Measurements from ENCODE around the gene C9orf152. TPM values are rescaled to one million over a fixed set of nuclear protein-coding genes. Genes with fewer than 3 reads are reported as not detected.

Gene C9orf152
- total RNA-seq, 1 experiment from 2014 or later: not detected

DNA sequence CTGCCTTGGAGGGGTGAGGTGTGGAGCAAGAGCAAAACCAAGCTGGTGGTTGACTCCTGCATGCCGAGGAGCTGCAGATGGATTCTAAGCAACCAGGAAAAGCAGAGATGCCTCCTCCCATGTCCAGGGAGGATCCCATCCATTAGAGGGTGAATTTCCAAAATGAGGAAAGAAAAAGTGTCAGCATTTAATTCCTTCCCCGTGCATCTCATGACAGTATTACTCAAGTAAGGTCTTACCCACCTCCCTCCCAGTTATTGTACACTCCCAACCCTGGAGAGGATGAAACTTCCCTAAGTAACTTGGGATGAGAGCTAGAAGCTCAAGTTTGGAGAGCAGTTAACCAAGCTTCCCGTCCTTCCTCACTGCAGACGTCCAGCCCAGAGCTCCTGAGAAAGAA is 19.9 kb downstream of the C9orf152 start:
- Histone ChIP-seq H3K27ac (ENCODE audit: low read depth, low read length, poor library complexity, severe bottlenecking) (no peak overlapping the region), H3K9me3 (ENCODE audit: low read depth, low read length, poor library complexity, severe bottlenecking) (no peaks in the 10 kb centered on the region), H3K36me3 (ENCODE audit: insufficient read depth, low read length, poor library complexity, severe bottlenecking) (no peaks in the 10 kb centered on the region), H3K27me3 (replicated peaks; ENCODE audit: insufficient read depth, low read depth, low read length, poor library complexity) (no peaks in the 10 kb centered on the region), H3K4me3 (ENCODE audit: low read depth, low read length, poor library complexity, severe bottlenecking) (no peak overlapping the region), H3K4me1 (ENCODE audit: insufficient read depth, low read length, poor library complexity, severe bottlenecking) (no peaks in the 10 kb centered on the region)
- CTCF ChIA-PET: no interaction called here
- no TSS peak for BruUV-seq (replicated peaks)
- TF ChIP-seq, protein P1, sequence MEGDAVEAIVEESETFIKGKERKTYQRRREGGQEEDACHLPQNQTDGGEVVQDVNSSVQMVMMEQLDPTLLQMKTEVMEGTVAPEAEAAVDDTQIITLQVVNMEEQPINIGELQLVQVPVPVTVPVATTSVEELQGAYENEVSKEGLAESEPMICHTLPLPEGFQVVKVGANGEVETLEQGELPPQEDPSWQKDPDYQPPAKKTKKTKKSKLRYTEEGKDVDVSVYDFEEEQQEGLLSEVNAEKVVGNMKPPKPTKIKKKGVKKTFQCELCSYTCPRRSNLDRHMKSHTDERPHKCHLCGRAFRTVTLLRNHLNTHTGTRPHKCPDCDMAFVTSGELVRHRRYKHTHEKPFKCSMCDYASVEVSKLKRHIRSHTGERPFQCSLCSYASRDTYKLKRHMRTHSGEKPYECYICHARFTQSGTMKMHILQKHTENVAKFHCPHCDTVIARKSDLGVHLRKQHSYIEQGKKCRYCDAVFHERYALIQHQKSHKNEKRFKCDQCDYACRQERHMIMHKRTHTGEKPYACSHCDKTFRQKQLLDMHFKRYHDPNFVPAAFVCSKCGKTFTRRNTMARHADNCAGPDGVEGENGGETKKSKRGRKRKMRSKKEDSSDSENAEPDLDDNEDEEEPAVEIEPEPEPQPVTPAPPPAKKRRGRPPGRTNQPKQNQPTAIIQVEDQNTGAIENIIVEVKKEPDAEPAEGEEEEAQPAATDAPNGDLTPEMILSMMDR (conservative IDR thresholded peaks at IDR 0.05; ENCODE audit: low read depth, low read length): no peak
- no peak for TF ChIP-seq EZH2 (IDR thresholded peaks at IDR 0.05; ENCODE audit: borderline replicate concordance, low read depth, low read length, poor library complexity, severe bottlenecking)
- POLR2A ChIA-PET (ENCODE audit: low non-redundant PET): no interaction called here
- intact Hi-C loops (cut with micrococcal nuclease; ENCODE audit: unreplicated experiment): no loop called here
- no peak for DNase-seq (ENCODE audit: low spot score)

DNA sequence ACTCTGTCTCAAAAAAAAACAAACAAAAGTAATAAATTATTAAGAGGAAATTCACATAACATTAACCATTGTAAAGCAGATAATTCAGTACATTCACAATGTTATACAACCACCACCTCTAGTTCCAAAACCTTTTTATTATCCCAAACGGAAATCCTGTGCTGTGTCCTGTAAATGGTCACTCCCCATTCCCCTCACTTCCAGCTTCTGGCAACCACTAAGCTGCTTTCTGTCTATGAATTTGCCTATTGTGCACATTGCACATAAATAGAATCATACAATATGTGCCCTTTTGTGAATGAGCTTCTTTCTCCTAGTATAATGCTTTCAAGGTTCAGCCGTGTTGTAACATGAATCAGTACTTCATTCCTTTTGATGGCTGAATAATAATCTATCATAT is 20.8 kb downstream of the C9orf152 start:
- no peak overlapping the region for H3K27ac ChIP-seq (ENCODE audit: low read depth, low read length, poor library complexity, severe bottlenecking)
- H3K36me3 ChIP-seq (ENCODE audit: insufficient read depth, low read length, poor library complexity, severe bottlenecking): no peaks in the 10 kb centered on the region
- ChIA-PET POLR2A (ENCODE audit: low non-redundant PET) (no interaction called here), CTCF (no interaction called here)
- intact Hi-C loops (cut with micrococcal nuclease; ENCODE audit: unreplicated experiment): no loop called here
- no peak overlapping the region for H3K4me3 ChIP-seq (ENCODE audit: low read depth, low read length, poor library complexity, severe bottlenecking)
- H3K27me3 ChIP-seq (replicated peaks; ENCODE audit: insufficient read depth, low read depth, low read length, poor library complexity): no peaks in the 10 kb centered on the region
- no peaks in the 10 kb centered on the region for H3K4me1 ChIP-seq (ENCODE audit: insufficient read depth, low read length, poor library complexity, severe bottlenecking)
- no peaks in the 10 kb centered on the region for H3K9me3 ChIP-seq (ENCODE audit: low read depth, low read length, poor library complexity, severe bottlenecking)
- BruUV-seq (replicated peaks): no TSS peak
- TF ChIP-seq, protein P1 (conservative IDR thresholded peaks at IDR 0.05; ENCODE audit: low read depth, low read length): no peak
- TF ChIP-seq EZH2 (IDR thresholded peaks at IDR 0.05; ENCODE audit: borderline replicate concordance, low read depth, low read length, poor library complexity, severe bottlenecking): no peak
- no peak for DNase-seq (ENCODE audit: low spot score)

DNA sequence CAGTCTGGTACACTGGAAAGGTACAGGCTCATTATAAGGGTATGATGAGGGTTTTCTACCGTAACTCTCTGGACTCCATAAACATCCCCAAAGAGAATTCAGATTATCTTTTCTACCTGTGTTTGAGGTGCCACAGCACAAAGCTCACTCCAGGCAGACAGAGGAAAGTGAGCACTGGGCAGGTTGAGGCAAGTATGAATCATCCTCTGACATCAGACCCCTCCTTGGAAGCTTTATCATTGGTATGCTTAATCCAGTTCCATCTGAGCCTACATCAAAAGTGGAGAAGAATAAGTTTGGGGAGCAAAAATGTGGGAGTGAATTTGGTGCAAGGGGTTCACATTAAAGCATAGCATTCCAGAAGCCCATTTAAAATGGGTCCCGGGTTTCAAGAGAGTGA is 21.7 kb downstream of the C9orf152 start:
- TF ChIP-seq, protein P1 (conservative IDR thresholded peaks at IDR 0.05; ENCODE audit: low read depth, low read length): no peak
- no peak for TF ChIP-seq EZH2 (IDR thresholded peaks at IDR 0.05; ENCODE audit: borderline replicate concordance, low read depth, low read length, poor library complexity, severe bottlenecking)
- no peak overlapping the region for H3K4me3 ChIP-seq (ENCODE audit: low read depth, low read length, poor library complexity, severe bottlenecking)

More for the DNA sequence above, 21.7 kb downstream of the C9orf152 start:
- intact Hi-C loops (cut with micrococcal nuclease; ENCODE audit: unreplicated experiment): no loop called here
- H3K27me3 ChIP-seq (replicated peaks; ENCODE audit: insufficient read depth, low read depth, low read length, poor library complexity): no peaks in the 10 kb centered on the region
- DNase-seq (ENCODE audit: low spot score): no peak
- CTCF ChIA-PET: no interaction called here
- BruUV-seq (replicated peaks): no TSS peak
- no peaks in the 10 kb centered on the region for H3K4me1 ChIP-seq (ENCODE audit: insufficient read depth, low read length, poor library complexity, severe bottlenecking)
- no peaks in the 10 kb centered on the region for H3K9me3 ChIP-seq (ENCODE audit: low read depth, low read length, poor library complexity, severe bottlenecking)
- POLR2A ChIA-PET (ENCODE audit: low non-redundant PET): no interaction called here
- no peak overlapping the region for H3K27ac ChIP-seq (ENCODE audit: low read depth, low read length, poor library complexity, severe bottlenecking)
- no peaks in the 10 kb centered on the region for H3K36me3 ChIP-seq (ENCODE audit: insufficient read depth, low read length, poor library complexity, severe bottlenecking)

Data from A673 (cell line).